Astrocyte of the hippocampus (primary cell): ENCODE results near the gene ADAT3.

Experiments used
- DNase-seq: peaks from one replicate; pipeline ENCODE4 v3.0.0; 2011; ENCODE audit warnings: low read depth, low spot score

Gene ADAT3

DNA sequence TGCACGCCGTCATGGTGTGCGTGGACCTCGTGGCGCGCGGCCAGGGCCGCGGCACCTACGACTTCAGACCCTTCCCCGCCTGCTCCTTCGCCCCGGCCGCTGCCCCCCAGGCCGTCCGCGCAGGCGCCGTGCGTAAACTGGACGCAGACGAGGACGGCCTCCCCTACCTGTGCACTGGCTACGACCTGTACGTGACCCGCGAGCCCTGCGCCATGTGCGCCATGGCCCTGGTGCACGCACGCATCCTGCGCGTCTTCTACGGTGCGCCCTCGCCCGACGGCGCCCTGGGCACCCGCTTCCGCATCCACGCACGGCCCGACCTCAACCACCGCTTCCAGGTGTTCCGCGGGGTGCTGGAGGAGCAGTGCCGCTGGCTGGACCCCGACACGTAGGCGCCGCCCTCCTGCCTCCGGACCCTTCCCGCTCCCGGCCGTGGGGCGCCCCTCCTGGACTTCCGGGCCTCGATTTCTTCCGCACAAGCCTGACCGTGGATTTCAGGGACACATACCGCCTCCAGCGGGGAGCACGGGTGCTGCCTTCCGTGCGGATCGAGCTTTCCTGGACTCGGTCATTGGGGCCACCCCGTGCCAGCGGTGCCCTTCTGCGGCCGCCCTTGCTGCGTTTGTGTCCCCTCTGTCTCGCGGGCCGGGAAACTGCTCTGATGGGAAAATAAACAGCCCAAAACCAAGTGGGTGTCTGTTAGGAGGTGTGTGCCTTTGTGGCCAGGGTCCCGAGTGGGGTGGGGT is 7.7 kb downstream of the ADAT3 start:
- no peak for DNase-seq

DNA sequence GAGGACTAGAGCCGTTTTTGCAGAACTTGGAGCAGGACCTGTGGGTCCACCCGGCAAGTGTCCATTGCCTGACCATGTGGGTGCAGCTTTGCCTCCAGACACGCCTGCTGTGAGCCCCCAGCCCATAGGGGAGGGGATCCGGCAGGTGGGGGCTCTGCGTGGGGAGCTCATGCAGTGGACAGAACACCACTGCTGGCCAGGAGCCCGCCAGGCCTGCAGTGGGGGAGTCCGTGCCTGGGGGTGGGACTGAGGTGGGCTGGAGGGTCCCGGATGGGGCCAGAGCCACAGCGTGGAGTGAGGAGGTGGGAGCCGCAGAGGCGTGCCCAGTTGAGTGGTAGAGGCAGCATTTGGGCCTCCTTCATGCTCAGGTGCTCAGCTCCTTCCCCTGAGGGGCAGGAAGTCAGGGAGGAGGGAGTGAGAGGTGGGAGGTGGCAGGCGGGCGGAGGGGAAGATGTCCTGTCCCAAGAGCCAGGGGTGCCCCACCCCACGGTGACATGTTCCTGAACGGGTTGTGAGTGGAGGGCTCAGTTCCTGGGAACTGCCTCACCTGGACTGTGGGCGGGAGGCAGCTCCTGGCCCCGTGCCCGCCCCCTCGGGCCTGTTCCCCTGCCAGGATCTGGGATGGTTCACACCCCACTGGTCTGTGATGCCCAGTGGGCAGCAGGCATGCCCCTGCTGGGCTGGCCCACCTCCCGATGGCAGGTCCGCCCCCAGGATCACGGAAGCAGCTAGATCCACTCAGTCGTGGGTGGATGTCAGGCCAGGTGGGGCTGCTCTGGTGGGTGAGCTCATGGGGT is 8.8 kb downstream of the ADAT3 start:
- DNase-seq = no peak

DNA sequence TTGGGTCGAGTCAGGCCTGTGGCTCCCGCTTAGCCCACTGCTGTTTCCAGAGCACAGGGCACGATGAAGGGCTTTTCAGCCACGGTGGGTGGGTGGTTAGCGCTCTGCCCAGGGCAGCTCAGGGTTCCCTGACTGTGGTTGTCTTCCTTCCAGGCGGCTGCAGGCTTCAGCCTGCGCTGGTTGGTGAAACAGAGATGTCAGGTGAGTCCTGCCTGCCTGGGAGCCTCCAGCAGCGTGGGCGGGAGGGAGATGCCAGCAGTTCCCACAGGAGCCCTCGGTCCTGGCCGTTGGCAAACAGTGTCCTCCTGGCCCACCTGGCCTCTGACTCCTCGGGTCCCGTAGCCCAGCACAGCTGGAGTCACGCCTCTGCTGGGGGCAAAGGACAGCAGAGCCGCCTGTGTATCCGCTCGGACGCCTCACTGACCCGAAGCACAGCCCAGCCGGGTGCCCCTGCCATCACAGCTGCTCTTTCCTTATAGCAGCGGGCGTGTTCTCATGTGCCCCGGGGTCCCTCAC is 9.7 kb downstream of the ADAT3 start:
- DNase-seq = no peak

DNA sequence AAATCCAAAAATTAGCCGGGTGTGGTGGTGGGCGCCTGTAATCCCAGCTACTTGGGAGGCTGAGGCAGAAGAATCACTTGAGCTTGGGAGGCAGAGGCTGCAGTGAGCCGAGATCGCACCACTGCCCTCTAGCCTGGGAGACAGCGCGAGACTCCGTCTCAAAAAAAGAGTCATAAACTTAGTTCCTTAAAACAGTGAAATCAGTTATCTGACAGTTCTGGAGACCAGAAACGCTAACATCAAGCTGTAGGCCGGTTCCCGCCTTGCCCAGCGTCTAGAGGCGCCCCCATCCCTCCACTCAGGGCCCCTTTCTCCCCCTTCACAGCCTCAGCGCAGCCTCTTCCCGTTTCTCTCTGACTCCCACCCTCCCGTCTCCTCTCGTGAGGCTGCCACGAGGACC is 11.9 kb downstream of the ADAT3 start:
- DNase-seq = no peak

DNA sequence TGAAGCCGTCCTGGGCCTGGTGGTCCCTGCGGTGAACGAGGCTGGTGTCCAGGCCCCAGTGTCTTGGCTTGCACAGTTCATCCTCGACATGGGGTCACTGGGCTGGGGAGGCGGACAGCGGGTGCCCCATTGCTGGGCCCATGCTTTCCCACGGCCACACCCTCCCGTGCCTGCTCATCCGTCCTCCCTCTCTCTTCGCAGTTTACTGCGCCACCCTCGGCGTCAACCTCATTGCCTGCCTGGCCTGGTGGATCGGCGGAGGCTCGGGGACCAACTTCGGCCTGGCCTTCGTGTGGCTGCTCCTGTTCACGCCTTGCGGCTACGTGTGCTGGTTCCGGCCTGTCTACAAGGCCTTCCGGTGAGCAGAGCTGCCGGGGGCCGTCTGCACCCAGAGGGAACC is 12.7 kb downstream of the ADAT3 start:
- DNase-seq = no peak

DNA sequence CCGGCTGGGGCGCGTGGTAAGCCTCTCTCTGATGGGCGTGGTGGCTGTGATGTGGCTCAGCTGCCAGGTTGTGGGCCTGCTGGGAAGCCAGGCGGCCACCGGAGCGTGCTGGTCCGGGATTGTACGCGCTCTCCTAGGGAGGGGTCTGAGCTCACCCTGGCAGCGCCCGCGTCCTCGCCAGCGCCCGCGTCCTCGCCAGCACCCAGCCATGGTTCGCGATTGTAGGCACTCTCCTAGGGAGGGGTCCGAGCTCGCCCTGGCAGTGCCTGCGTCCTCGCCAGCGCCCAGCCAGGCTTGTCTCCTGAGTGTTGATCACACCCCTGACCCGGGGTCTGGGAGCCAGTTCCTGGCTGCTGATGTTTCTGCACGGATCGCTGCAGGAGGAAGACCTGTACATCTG is 13.8 kb downstream of the ADAT3 start:
- no peak for DNase-seq

DNA sequence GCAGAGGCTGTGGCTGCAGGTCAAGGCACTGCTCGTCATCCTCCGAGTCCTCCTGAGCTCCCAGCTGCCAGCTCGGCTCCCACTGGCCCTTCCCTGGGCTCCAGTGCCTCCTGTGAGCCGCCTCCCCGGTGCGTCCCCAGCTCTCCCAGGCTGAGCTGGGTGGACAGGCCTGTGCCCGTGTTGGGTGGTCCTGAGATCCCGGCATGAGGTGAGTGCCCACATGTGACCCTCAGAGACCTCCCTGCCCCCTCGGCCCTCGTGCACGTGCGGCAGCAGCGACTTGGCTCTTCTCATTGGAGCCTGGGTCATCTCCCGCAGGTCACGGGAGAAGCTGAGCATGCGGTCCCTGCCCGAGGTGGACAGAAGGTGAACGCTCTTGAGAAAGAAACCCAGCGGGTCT is 15.4 kb downstream of the ADAT3 start:
- no peak for DNase-seq

DNA sequence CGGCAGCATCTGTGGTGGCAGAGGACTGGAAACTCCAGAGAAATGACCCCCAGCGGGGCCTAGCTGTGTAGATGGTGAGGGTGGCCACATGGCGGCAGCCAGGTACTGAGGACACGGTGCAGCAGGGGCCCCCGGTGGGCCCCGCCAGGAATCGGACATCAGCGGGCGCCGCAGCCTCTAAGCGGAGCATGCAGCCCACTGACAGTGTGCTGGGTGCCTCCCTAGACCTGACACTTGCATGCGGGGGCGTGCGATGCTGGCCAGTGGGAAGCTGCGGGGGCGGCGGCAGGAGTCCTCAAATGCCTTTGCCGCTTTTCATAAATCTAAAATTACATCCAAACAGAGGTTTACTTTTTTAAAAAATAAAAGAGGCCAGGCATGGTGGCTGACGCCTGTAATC is 16.1 kb downstream of the ADAT3 start:
- DNase-seq = no peak

DNA sequence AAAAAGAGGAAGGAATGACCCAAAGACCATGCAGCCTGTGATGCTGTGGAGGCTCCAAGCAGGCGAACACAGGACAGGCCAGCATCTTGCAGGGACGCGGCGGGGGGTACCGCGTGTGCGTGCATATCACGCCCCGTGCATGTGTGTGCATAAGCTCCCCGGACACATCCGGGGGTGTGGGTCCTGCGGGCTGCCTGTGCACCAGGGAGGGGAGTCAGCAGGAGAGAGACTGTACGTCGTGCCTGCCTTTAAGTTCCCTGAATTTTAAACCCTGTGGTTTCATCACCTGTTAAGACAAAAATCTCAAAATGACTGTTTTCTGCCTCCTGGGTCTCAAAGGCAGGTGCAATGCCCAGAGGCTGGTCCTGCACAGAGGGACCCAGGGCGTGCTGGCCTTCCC is 16.6 kb downstream of the ADAT3 start:
- DNase-seq = no peak

DNA sequence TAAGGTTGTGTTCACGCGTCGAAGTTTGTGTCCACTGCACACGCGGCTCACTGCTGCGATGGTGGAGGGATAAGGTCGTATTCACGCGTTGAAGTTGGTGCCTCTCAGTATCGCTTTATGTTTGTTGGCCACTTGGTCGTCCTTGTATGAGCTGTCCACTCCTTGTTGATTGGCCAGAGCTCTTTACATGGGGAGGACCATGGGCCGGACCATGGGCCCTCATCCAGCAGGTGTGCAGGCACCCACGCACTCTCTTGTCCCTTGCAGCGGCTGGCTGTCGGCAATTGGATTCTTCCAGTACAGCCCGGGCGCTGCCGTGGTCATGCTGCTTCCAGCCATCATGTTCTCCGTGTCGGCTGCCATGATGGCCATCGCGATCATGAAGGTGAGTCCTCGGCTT is 17.6 kb downstream of the ADAT3 start:
- no peak for DNase-seq

DNA sequence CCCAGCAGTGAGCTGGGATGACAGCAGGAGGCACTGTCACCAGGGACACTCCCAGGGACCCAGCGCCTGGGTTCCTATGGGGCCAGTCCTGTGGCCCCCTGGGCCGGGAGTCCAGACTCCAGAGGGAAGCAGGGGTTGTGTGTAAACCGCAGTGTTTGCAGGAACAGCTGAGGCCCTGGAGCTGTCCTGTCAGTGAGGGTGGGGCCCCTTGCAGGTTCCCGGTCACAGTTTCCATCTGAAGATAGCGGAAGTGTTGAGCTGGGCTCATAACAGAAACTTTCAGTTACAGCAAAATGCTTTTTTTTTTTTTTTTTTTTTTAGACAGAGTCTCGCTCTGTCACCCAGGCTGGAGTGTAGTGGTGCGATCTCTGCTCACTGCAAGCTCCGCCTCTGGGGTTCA is 18.1 kb downstream of the ADAT3 start:
- no peak for DNase-seq

DNA sequence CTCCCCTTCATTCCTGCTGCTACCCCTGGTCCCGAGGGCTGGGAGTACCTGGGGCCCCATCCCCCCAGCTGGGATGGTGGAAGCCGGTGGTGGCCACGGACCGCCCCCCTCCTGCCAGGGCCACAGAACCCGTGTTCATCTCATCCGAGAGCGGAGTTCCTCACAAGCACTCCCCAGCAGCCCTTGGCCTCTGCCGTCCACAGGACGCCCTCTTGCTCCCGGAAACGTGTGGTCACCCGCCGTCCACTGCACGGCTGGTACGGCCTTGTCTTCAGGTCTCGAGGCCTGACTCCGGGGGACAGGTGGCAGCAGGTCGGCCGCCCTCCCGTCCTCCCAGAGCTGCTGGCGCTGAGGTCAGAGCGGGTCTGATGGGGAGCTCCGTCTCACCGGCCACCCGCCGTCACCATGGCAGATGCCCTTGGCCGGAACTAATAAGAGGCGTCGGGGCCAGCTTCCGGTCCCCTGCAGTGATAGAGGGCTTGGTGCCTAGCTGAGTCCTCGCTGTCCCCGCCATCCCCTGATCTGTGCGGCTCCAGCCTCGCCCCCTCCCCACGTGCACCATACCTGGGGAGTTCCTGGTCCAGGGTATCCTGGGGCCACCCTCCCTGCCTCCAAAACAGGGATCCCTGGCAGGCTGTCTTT is 19.2 kb downstream of the ADAT3 start:
- no peak for DNase-seq

DNA sequence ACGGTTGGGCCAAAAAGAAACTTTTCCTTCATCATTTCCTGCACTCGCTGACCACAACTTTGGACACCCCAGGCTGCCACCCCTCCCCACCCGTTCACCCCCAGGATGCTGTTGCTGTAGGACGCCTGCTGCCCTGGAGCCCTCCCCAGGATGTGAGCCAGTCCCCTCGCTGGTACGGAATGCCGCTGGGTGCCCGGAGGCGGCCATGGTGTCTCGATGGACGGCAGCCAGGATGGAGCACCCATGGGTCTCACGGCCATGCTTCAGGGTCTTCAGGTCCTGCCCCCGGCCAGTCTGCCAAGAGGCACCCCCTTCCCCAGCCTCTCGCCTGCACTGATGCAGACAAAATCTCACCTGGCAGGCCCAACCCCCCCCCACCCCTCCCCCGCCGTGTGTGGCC is 20.3 kb downstream of the ADAT3 start:
- DNase-seq = no peak

DNA sequence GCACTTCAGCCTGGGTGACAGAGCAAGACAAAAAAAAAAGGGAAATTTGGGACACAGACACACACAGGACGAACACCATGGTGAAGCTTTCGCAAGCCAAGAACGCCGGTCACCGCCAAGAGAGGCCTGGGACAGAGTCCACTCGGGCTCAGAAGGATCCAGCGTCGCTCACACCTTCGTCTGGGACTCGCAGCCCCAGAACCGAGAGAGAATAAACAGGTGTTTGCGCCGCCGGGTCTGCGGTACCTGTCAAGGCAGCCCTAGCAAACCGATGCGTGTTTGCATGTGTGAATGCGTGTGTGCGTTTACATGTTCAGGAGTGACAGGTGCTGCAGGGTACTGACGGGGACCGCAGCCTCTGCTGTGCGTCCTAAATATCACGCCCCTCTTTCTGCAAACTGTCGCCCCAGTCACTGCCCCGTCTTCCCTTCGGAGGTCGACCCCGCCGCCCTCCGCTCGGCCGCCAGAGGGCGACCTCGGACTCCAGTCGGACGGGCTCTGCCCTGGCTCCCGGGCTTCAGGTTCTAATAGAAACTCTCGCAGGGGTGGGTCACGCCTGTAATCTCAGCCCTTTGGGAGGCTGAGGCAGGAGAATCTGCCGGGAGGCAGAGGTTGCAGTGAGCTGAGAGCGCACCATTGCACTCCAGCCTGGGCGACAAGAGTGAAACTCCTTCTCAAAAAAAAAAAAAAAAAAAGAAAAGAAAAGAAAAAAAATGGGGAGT is 24.0 kb downstream of the ADAT3 start:
- peak; percentile 86 for DNase-seq

DNA sequence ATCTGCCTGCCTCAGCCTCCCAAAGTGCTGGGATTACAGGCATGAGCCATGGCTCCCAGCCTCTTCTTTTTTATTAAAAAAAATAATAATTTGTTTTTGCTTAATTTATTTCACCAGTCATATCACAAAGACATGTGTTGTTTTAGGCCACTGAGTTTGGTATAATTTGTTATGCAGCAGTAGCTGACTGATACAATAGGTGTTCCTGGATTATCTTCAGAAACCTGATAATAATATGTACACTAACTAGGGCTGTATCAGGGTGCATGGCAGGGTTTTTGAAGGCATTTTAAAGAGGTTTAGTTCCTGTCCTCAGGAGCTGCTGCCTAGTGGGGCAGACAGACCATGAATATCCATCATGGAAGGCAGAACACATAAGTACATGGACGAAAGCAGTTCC is 26.2 kb downstream of the ADAT3 start:
- DNase-seq = no peak

DNA sequence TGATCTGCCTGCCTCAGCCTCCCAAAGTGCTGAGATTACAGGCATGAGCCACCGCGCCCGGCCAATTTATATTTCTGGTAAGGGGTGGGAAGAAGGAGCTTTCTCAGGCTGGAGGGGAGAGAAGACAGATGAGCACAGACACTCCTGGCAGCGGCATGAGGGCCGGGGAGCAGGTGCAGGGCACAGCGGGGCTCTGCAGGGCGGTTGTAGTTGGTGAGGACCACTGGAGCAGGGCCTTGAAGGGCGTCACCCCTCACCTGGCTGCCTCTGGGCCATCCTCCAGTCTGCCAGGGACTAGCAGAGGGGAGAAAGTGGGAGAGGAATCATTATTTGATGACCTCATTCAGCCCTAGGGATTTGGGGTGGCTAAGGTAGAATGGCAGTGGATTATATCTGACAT is 27.2 kb downstream of the ADAT3 start:
- no peak for DNase-seq

DNA sequence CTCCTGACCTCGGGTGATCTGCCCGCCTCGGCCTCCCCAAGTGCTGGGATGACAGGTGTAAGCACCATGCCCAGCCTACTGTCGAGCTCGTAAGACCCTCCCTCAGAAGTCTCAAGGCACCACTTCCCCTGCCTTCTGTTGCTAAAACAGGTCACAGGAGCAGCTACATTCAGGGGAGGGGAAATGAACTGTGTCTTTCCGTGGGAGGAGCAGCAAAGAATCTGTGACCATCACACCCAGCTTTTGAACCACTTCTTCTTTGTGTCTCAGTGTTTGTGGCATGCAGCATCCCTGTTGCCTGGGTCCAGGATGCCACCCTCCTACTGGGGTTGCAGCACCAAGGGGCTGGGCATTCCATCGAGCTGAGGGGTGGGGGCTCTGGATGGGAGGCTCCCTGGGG is 28.0 kb downstream of the ADAT3 start:
- no peak for DNase-seq

DNA sequence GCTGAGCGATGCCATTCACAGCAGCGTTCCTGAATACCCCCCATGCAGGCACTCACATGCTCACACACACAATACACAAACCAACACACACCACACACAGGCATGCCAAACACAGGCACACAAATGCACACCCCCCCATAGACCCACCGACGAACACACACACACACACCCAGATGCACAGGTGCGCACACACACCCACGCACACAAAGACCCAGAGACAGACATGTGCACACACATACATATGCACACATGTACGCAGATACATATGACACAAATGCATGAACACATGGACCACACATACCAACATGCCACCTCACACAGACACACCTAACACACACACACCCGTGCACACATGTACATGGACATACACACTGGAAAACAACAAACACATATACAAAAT is 28.7 kb downstream of the ADAT3 start:
- no peak for DNase-seq

DNA sequence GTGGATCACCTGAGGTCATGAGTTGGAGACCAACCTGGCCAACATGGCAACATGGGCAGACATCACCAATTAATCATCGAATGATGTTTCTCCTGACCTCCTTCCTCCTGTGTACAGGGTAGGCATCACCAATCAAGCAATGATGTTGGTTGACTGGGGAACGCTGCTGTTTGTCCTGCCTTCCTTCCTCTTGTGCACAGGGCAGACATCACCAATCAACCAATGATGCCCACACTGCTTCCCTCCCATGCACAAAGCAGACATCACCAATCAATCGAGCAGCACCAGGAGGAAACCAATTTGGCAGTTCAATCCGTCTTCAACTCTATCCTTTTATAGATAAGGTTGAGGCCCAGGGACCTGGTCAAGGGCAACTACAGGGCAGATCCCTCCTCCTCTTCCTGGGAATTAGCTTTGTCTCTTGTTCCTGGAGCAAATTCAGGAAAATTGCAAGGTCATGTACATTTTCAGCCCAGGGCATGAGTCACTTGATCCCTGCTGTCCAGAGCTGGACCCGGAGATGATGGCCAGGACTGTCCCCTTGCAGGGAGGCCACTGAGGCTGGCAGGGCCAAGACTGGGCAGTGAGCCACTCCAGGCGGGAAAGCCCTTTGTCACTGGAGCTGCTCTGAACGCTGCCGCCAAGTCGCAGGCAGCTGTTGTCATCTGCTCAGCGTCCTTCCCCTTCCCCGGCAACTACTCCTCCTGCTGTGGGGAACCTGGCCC is 30.4 kb downstream of the ADAT3 start:
- DNase-seq = peak; percentile 18

DNA sequence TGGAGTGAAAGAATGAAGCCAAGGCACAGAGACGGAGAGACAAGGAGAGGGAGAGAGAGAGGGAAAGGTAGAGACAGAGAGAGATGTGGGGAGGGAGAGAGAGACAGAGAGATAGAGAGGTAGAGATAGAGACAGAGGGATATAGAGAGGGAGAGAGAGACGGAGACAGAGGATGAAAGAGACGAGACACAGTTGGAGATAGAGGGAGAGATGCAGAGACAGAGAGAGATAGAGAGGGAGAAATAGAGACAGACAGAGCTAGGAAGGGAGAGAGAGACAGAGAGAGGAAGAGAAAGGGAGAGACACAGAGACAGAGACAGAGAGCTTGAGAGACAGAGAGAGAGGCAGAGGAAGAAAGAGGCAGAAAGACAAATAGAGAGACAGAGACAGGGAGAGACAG is 31.2 kb downstream of the ADAT3 start:
- DNase-seq = no peak

DNA sequence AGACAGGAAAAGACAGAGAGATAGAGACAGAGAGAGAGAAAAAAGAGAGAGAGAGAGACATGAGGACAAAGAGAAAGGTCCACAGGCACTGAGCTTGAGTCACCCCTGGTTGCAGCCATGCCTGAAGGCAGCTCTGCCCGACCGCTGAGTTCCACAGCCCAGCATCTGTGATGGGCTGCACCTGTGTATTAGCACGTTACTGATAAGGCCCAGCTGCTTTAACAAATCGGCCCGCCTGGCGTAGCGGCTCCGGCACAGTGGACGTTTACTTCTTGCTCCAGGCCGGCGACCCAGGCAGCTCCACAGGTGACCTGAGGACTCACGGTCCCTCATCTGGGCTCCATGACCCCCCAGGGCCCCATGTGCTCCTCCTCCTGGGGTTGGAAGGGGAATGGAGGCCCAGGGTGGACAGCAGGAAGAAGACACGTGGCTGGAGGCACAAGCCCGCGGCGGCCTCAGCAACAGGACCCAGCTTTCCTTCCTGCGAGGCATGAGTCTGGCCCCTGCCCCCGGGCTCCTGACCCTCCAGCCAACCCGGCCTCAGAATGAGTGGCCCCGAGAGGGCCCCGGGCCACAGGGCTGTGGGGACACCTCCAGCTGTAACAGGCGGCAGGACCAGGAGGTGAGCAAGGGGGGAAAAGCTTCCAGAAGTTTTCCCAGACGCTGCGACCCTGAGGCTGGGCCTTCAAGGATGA is 31.9 kb downstream of the ADAT3 start:
- DNase-seq = no peak
